Brain microvascular endothelial cell (primary cell): ENCODE data around the gene TM9SF2.

Experiments used
- DNase-seq: peaks from one replicate; pipeline ENCODE4 v3.0.0-alpha.2; 2020
- H3K27ac ChIP-seq: fragments of 250-450 bp; sonication (Bioruptor Pico); 2 replicates; pipeline ENCODE4 v1.5.1; 2020; ENCODE audit warnings: mild to moderate bottlenecking, moderate library complexity
- H3K27me3 ChIP-seq: fragments of 250-450 bp; sonication (Bioruptor Pico); replicated peaks from 2 replicates; pipeline ENCODE4 v1.5.1; 2020; ENCODE audit warnings: mild to moderate bottlenecking
- H3K36me3 ChIP-seq: fragments of 250-450 bp; sonication (Bioruptor Pico); replicated peaks from 2 replicates; pipeline ENCODE4 v1.5.1; 2020; ENCODE audit warnings: mild to moderate bottlenecking
- H3K4me3 ChIP-seq: 2 replicates; pipeline ENCODE4 v1.5.1; 2011; ENCODE audit warnings: low read depth, mild to moderate bottlenecking, control low read depth, low read length, moderate library complexity
- in situ Hi-C: cut with HindIII; loops from 2 replicates; pipeline ENCODE4 v1.10.0; 2017; ENCODE audit warnings: low sequenced_read_pairs, low pct_ligation_motif_present
- TF ChIP-seq, protein P1 (sequence below): IDR thresholded peaks from 2 replicates; pipeline ENCODE4 v1.5.1; 2011; ENCODE audit warnings: low read depth, mild to moderate bottlenecking, moderate library complexity, low read length, control low read depth, inconsistent platforms; ENCODE audit errors: missing control alignments

Gene TM9SF2

DNA sequence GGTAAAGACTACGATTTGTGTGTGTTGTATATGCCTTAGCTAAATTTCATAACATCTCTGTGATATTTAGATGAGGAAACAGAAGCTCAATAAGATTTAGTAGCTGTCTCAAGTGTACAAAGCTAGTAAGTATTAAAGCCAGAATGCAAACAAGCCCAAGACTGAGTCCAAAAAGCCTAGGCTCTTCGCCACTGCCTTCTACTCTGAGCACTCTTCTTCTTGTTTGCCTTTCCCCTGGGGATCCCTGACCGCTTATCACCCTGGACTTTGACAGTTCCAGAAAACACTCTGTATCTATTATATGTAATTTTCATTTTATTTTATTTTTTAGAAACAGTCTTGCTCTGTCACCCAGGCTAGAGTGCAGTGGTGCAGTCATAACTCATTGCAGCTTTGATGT, 5.8 kb downstream of the TM9SF2 start:
- TF ChIP-seq, protein P1, sequence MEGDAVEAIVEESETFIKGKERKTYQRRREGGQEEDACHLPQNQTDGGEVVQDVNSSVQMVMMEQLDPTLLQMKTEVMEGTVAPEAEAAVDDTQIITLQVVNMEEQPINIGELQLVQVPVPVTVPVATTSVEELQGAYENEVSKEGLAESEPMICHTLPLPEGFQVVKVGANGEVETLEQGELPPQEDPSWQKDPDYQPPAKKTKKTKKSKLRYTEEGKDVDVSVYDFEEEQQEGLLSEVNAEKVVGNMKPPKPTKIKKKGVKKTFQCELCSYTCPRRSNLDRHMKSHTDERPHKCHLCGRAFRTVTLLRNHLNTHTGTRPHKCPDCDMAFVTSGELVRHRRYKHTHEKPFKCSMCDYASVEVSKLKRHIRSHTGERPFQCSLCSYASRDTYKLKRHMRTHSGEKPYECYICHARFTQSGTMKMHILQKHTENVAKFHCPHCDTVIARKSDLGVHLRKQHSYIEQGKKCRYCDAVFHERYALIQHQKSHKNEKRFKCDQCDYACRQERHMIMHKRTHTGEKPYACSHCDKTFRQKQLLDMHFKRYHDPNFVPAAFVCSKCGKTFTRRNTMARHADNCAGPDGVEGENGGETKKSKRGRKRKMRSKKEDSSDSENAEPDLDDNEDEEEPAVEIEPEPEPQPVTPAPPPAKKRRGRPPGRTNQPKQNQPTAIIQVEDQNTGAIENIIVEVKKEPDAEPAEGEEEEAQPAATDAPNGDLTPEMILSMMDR = no peak
- Histone ChIP-seq H3K36me3 (no peaks in the 10 kb centered on the region), H3K27me3 (no peaks in the 10 kb centered on the region), H3K4me3 (no peak overlapping the region), H3K27ac (no peak overlapping the region)
- in situ Hi-C loops = no loop called here
- no peak for DNase-seq

DNA sequence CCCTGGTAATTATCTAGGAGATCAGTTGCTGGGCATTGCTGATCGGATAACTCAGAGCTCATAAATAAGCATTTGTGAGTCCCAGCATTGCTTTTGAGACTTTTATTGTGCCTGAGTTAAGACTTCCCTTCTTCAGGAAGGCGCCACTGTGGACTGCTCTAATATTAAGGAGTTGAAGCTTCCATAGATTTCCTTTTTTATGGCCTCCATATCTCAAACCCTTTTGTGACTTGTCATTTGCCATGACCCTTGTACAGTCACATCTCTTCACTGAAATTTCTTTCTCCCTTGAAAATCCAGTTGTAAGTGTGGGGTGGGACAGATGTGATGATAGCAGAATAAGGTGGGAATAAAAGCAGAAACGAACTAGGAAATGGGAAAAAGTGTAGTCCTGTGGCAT, 6.3 kb downstream of the TM9SF2 start:
- in situ Hi-C loops = no loop called here
- Histone ChIP-seq H3K4me3 (no peak overlapping the region), H3K27ac (no peak overlapping the region), H3K27me3 (no peaks in the 10 kb centered on the region), H3K36me3 (no peaks in the 10 kb centered on the region)
- DNase-seq = no peak
- TF ChIP-seq, protein P1 = no peak

DNA sequence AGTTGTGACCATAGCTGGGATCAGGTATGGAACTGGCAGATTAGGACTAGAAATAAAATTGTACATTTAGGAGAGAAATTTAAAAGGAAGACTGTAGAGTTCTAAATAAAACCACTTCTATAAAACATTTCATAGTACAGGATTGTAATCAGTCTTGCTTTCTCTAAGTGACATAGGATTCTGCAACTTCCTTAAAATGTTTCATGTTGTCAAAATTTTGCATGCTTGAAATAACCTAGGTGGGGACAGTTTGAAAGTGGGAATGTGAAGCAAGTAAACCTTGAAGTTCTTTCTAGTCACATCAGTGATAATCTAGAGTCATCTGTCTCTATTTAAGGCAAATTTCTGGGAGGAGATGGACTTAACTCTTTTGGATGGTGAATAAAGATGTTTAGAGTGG, 6.7 kb downstream of the TM9SF2 start:
- no peaks in the 10 kb centered on the region for H3K36me3 ChIP-seq
- TF ChIP-seq, protein P1 = no peak
- in situ Hi-C loops = no loop called here
- H3K27me3 ChIP-seq = no peaks in the 10 kb centered on the region
- H3K4me3 ChIP-seq = no peak overlapping the region
- H3K27ac ChIP-seq = no peak overlapping the region
- DNase-seq = no peak

DNA sequence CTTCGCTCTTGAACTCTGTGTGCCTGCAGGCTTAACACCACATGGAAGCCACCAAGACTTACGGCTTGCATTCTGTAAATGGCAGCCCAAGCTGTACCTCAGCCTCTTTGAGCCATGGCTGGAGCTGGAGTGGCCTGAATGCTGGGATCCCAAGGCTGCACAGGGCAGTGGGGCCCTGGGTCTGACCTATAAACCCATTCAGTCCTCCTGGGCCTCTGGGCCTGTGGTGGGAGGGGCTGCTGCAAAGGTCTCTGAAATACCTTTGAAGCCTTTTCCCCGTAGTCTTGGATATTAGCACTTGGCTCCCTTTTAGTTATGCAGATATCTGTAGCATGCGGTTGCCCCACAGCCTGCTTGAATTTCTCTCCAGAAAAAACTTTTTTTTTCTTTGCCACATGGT, 8.2 kb downstream of the TM9SF2 start:
- TF ChIP-seq, protein P1 = no peak
- in situ Hi-C loops = no loop called here
- DNase-seq = no peak
- H3K4me3 ChIP-seq = no peak overlapping the region
- H3K27ac ChIP-seq = no peak overlapping the region
- no peaks in the 10 kb centered on the region for H3K27me3 ChIP-seq
- H3K36me3 ChIP-seq = no peaks in the 10 kb centered on the region

DNA sequence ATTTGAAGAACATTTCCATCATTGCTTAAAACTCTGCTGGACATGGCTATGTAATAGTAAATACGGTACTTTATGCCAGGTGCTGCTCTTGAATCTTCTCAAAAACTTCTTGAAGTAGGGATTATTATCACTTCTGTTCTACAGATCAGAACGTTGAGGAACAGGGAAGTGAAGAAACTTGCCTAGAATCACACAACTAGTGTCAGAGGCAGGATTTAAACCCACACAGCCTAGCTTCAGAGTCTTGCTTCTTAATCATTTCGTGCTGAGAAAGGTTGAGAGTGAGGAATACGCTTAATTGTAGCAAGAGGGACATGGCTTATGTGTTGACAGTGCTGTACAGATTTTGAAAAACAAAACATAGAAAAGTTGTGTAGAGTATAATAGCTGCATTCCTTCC, 13.5 kb downstream of the TM9SF2 start:
- TF ChIP-seq, protein P1 = no peak
- no peaks in the 10 kb centered on the region for H3K27me3 ChIP-seq
- in situ Hi-C loops = no loop called here
- no peak for DNase-seq
- no peak overlapping the region for H3K27ac ChIP-seq
- H3K4me3 ChIP-seq = no peak overlapping the region
- H3K36me3 ChIP-seq = peaks cover 4% of the 10 kb centered on the region

DNA sequence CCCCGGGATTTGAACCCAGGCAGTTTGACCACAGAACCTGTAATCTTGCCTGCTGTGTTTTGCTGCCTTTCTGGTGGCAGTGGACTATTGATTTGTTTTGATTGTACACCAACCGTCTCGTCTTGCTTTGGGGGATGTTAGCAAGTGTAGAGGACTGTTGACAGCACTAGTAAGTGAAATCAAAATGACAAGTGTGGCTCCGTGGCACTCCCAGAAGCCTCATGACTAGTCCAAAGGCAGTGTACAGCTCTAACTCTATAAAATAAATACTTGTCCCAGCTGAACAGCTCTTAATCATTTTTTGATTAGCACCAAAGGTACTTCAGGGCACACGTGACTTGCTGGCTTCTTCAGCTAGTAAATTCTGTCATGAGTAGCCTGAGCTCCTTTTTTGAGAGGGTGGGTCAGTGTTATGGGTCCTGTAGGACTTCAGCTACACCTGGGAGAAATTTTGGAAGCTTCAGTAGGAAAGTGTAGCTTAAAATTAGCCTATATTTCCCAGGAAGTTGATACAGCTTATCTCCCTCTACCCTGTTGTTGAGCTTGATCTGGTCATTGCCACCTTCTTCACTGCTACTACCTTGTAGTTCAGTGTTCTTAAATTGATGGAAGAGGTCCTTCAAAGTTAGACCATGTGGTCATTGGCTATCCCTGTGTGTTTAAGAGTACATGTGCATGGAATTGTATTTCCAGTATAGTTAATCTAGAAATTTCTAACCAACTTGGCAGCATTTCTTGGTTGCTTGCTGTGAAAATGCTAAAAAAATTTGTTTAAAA, 15.1 kb downstream of the TM9SF2 start:
- Histone ChIP-seq H3K4me3 (no peak overlapping the region), H3K36me3 (peaks cover 7% of the 10 kb centered on the region), H3K27me3 (no peaks in the 10 kb centered on the region), H3K27ac (no peak overlapping the region)
- in situ Hi-C loops = no loop called here
- TF ChIP-seq, protein P1 = no peak
- no peak for DNase-seq
